Measurements from ENCODE around the gene SMS. TPM values are rescaled to one million over a fixed set of nuclear protein-coding genes. Genes with fewer than 3 reads are reported as not detected.

Gene SMS
- 10 to 100 TPM in 11 of 12 donors, not detected in 1; 58.8 to 91.6 (median 82.1) TPM for polyA plus RNA-seq (ENCODE audit: insufficient read length in 12 of 12)
- long read RNA-seq, donor 1, transcript SMS-202 (11 exons, 1,837 nt), result major isoform, 12 of 70 reads
- long read RNA-seq, donor 1, partial matches to known transcripts, result 58 of 70 reads
- long read RNA-seq, donor 1, other reads (novel, unspliced or antisense), result 0 of 70 reads
- long read RNA-seq, donor 2, transcript SMS-202 (11 exons, 1,837 nt), result major isoform, 29 of 63 reads
- long read RNA-seq, donor 2, partial matches to known transcripts, result 27 of 63 reads
- long read RNA-seq, donor 2, other reads (novel, unspliced or antisense), result 5 of 63 reads
- long read RNA-seq, donor 3, transcript SMS-202 (11 exons, 1,837 nt), result major isoform, 15 of 33 reads
- long read RNA-seq, donor 3, partial matches to known transcripts, result 18 of 33 reads
- long read RNA-seq, donor 3, other reads (novel, unspliced or antisense), result 0 of 33 reads
- long read RNA-seq, donor 4, transcript SMS-202 (11 exons, 1,837 nt), result major isoform, 10 of 19 reads
- long read RNA-seq, donor 4, partial matches to known transcripts, result 9 of 19 reads
- long read RNA-seq, donor 4, other reads (novel, unspliced or antisense), result 0 of 19 reads
- long read RNA-seq, donor 5, transcript SMS-202 (11 exons, 1,837 nt), result major isoform, 22 of 72 reads
- long read RNA-seq, donor 5, partial matches to known transcripts, result 49 of 72 reads
- long read RNA-seq, donor 5, other reads (novel, unspliced or antisense), result 0 of 72 reads
- long read RNA-seq, donor 6, transcript SMS-202 (11 exons, 1,837 nt), result major isoform, 6 of 24 reads
- long read RNA-seq, donor 6, partial matches to known transcripts, result 18 of 24 reads
- long read RNA-seq, donor 6, other reads (novel, unspliced or antisense), result 0 of 24 reads
- long read RNA-seq, donor 7, transcript SMS-202 (11 exons, 1,837 nt), result major isoform, 7 of 17 reads
- long read RNA-seq, donor 7, partial matches to known transcripts, result 10 of 17 reads
- long read RNA-seq, donor 7, other reads (novel, unspliced or antisense), result 0 of 17 reads
- long read RNA-seq, donor 8, transcript SMS-202 (11 exons, 1,837 nt), result major isoform, 23 of 46 reads
- long read RNA-seq, donor 8, partial matches to known transcripts, result 22 of 46 reads
- long read RNA-seq, donor 8, other reads (novel, unspliced or antisense), result 0 of 46 reads
- long read RNA-seq, donor 9, transcript SMS-202 (11 exons, 1,837 nt), result major isoform, 9 of 15 reads
- long read RNA-seq, donor 9, partial matches to known transcripts, result 6 of 15 reads
- long read RNA-seq, donor 9, other reads (novel, unspliced or antisense), result 0 of 15 reads
- long read RNA-seq, donor 10, transcript SMS-202 (11 exons, 1,837 nt), result major isoform, 20 of 56 reads
- long read RNA-seq, donor 10, partial matches to known transcripts, result 35 of 56 reads
- long read RNA-seq, donor 10, other reads (novel, unspliced or antisense), result 0 of 56 reads
- long read RNA-seq, donor 11, transcript SMS-202 (11 exons, 1,837 nt), result major isoform, 24 of 120 reads
- long read RNA-seq, donor 11, partial matches to known transcripts, result 96 of 120 reads
- long read RNA-seq, donor 11, other reads (novel, unspliced or antisense), result 0 of 120 reads

DNA sequence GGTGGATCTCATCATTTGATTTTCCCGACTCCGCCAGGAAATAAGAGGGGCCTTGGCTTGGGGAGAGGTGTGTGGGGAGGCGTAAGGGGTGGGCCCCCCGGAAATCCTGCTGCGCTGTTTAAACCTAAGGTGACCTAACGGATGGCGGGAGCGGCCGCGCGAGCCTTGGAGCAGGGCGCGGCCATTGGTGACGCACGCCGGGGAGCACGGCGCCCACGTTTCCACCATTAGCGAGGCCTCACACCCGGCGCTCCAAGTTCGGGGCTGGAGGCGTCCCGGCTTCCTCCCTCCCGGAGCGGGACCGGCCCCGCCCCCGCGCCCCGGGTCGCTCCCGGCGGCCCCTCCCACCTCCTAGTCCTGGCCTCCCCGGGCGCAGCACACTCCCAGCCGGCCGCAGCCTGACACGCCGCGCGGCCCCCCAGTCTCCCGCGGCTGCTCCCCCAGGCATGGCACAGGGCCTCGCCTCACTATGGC lies at the start of gene SMS:
SMS (plus strand) TSS at position 354 of the 474 bp plus-strand sequence; CDS start at position 470, 116 bp downstream.
- peak; percentile 75 for DNase-seq

DNA sequence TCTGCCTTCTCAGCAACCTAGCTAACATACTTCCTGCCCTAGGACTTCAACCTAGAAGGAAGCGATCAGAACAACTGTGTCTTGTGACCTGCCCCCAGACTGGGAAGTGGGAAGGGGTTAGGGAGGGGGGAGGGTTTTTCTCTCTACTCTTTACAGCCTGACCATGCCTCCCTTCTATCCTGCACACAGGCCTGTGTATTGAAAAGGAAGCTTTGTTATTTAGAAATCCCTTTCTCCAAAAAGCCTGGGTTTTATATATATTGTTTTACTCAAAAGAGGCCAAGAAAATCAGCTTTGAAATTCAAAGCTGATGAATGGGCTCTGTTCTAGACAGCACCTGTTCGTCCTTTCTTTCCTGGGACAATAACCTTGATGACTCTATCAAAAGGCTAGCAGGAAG lies 35.2 kb upstream of the SMS start:
- no peak for DNase-seq

DNA sequence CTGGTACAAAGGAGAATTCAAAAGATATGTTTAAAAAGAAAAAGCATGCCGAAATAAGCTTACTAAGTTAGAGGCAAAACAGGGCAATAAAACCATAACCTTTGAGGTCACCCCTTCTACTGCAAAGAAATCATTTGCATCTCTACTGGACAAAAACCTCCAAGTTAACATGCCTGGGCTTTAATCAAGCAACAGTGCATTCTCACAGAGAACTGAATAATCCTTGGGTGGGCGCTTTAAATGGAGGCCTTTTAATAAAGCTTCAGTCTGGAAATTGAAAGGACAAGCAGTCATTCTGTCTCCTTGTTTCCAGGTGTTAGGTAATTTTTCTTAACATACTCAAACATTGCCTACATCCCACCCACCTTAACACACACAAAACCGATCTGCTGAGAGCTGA lies 34.6 kb upstream of the SMS start:
- no peak for DNase-seq

DNA sequence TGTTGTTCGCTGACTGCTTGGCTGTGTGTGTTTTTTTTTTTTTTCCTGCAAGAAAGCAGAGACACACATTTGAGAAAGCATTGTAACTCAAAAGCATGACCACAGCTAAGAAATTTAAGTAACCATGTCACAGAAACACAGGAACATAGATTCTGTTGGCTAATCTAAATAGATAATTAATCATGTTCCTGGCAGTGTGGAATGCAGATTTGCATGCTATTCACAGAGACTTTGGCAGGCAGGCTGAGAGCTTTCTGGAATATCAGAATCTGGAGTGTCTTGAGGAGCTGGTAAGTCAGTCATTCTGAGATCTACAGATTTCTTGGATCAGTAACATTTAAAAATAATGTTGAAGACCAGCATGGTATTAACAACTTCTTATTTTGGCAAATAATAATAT lies 33.2 kb upstream of the SMS start:
- no peak for DNase-seq

DNA sequence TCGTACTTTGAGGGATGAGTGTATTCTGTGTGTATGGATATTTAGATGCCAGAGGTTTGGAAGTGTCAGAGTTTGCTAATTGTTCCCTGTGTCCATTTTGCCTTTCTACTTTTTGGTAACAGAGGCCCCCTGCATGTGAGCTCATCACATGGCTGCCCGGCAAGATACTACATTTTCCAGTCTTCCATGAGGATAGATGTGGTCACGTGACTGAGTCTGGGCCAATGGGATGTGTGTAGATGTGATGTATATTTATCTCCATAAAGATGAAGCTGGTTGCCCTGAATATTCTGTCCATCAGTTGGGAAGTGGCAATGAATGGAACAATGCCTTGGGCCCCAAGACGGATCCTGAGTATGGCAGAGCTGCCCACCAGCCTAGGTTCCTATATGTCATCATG lies 29.0 kb upstream of the SMS start:
- no peak for DNase-seq

DNA sequence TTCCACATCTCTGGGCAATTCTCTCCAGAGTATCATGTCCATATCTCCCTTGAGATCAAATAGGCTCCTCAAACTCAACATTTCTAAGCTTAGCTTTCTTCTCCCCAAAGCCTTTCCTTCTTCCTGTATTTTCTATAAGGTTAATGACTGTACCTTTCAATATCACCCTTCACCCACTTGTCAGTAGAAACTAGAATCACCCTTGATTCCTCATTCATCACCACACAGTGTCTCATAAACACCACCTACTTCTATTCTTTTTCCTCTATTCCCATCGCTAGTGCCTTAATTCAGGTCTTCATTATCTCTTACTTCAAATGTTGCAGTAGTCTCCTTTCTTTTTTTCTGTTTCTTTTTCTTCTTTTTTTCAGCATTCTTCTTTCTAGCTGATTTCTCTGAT lies 28.3 kb upstream of the SMS start:
- DNase-seq, result no peak

DNA sequence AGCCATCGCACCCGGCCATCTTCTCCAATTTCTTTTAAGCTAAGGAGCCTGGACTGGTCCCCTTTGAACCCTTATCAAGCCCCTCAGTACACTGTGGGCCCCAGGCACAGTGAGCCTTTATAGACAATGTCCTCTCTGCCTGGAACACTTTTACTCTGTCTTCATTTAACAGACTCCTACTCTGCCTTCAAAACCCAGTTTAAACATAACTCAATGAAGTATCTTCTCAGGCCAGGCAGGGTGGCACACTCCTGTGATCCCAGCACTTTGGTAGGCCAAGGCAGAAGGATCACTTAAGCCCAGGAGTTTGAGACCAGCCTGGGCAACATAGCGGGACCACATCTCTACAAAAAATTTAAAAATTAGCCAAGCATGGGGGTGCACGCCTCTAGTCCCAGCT lies 27.5 kb upstream of the SMS start:
- DNase-seq, result no peak

DNA sequence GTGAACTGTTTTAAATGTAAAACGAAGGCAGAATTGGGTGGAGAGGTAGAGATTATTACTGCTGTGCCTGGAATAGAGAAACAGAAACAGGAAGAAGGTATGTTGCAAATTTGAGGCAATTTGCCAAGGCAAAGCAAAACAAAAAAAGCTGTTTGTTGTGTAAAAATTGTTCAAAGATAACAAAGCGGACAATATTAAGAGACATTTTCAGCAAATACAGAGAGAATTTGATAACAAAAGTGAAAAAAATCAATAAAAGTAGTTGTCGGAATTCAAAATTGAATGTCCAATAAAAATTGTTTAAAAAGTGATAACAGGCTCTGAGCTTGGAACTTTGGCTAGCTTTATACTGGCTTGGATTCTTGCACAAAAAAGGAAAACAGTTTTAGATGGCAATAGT lies 14.4 kb upstream of the SMS start:
- no peak for DNase-seq

DNA sequence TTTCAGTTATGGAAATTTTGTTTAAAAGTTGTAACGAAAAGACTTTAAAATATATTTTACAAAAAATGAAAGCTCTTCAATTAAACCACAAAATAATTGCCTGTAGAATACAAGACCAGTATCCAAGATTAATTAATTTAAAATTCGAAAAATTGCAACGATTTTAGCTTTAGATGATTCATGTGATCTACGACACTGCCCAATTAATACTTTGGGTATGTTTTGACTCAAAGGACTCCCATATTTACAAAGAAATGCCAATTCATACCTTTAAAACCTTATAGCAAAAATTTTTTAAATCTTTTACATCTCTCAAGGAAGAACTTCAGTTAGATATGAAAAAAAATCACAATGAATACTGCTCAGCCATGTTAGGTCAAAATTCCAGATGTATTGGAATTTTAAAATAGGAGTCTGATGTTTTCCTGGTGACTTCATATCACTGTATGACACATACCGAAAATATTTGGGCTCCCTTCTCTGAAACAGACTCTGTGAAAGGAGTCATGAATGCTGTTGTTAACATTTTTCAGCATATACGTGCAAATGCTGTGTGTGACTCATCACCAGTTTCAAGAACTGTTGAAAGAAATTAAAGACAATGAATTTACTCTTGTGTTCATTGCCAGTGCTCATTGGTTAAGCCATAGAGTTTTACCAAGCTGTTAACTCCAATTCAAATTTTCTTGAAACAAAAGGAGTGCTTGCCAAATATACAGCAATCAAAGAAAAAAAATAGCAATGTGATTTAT lies 13.8 kb upstream of the SMS start:
- no peak for DNase-seq

DNA sequence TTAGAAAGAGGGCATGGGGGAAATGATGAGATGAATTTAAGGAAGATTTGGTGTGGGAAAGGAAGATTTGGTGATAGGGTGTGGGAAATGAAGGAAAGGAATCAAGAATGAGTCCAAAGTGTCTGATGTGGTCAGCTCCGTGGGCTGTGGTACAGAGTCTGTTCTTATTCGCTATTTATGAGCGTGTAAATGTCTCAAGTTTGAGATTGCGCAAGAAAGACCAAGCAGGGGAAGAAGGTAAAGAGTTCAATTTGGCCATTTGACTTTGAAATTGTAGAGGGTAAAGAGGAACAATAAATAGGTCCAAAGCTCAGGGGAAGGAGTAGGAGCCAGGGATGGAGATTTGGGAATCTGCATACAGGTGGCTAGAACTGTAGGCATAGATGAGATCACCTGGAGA lies 11.3 kb upstream of the SMS start:
- no peak for DNase-seq

DNA sequence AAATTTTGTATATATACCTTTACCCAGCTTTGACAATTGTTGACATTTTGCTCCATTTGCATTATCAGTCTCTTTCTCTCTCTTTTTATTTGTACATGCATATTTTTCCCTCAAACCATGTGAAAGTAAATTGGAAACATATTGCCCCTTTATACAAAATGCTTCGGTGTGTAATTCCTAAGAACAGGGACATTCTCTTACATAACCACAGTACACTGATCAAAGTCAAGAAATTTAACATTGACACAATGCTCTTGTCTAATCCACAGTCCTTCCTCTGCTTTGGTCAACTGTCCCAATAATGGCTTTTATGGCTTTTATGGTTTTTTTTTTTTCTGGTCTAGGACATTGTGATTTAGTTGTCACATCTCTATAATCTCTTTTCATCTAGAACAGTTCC lies 9.5 kb upstream of the SMS start:
- no peak for DNase-seq

DNA sequence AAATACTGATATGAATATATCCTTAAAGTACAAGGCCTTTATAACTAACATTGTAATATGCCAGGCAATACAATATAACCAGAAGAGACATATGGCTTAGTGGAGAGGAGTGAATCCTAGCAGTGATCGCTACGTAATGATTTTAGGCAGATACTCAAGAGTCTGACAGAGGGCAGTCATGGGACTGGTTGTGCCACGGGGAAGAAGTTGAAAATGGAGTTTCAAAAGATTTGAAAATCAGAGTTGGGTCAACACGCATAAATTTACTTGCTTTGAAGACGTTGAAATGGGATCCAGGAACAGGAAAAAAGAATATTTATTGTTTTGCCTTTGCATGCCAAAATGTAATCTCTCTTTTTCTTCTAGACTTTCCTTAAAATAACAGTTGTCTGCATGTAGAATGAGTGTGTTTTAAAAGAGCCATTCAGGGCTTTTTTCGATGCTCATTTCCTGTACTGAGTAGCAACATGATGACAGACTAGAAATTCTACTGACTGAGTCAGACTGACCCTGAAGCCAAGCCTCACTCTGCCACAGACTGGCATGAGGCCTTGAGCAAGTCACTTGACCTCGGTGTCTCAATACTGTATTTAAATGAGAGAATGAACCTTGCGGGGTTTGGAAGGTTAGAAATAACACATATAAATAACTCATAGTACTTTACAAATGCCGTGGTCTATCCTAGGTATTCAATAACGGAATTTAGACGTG lies 8.1 kb upstream of the SMS start:
- DNase-seq, result no peak

DNA sequence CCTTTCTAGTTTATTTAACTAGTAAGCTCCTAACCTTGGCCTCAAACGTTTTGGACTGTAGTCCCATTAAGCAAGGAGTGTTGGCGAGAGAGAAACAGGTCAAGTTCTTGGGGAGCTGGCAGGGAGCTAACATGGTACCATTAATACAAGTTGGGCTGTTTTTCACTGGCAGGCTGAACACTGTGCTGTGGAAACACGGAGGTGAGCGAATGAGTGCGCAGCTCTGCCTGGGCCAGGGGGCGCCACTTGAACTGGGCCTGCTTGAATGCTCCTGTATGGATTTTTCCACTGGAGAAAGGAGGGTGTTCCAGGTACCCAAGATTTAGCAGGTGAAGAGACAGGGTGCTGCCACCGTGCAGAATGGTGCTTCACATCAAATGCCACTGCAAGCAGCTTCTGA lies 7.4 kb upstream of the SMS start:
- DNase-seq, result no peak

DNA sequence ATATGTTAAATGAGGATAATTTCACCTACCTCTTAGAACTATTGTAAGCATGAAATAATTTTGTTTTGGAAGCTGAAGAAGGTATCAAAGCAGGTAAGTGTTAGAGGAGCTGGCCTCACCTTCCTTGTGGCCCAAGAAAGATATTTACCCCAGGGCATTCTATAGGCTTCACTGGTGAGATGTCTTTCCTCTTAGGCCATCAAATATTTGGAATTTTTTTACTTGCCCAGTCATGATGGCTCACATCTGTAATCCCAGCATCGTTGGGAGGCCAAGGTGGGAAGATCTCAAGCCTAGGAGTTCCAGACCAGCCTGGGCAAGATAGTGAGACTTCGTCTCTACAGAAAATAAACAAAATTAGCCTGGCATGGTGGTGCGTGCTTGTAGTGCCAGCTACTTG lies 6.1 kb upstream of the SMS start:
- no peak for DNase-seq

DNA sequence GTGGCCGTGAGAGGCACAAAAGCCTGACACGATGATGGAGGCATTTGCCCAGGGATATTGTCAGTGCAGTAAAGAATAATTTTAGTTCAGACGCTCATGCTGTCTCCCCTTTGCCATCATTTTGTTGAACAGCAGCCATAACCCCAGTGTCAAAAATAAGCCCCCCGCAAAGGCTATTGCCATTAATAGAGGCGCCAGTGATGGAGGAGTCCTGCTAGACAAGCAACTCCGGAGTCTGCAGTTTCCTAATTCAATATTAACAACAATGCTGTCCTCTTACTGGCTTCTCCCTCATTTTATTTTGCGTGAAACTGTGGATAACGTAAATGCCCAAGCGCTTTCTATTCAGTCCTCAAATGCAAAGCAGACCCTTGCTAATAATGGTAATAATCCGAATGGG lies 603 bp upstream of the SMS start:
- DNase-seq, result no peak

DNA sequence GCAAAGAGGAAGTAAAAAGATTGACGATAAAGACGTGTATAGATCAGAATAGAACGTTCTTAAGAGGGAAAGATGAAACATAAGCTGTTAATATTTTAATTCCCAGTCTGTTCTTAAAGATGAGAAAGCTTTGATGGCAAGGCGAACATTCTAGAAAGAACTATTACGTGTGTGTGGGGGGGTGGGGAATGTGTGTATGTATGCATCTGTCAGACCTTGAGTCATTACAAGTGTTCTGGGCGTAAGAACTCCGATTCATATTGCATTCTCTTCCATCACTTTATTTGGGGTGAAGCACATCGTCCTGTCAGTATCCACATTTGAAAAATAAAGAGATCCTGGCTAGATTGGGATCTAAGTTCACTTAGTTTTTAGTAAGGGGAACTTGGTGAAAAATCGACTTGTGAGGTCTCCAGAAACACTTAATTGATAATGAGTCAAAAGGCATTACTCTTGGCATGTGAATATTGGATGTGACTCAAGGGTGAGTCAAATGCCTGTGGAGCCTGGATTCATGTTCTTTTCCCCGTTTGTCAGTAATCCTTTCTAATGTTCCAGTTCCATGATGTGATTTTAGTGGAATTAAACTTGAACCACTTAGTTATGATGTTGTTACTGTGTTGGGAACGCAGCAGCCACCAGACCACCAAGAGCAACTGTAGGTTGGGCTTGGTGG lies 3.1 kb downstream of the SMS start:
- DNase-seq, result no peak

DNA sequence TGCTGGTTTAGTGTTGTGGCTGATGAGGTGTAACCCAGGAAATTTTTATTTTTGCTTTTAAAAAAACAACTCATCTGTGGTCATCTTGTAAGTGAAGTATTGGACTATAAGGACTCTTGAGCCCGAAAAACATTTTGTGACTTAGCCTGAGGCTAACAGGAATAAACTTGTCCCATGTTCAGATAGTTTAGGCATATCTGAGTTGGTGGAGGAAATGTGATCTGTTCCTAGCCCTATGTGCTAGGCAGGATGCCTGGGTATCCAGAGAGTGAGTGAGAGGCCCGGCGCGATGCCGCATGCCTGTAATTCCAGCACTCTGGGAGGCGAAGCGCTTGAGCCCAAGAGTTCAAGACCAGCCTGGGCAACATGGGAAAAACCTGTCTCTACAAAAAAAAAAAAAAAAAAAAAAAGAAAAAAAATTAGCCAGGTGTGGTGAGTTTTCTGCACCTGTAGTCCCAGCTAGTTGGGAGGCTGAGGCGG lies 3.7 kb downstream of the SMS start:
- no peak for DNase-seq

DNA sequence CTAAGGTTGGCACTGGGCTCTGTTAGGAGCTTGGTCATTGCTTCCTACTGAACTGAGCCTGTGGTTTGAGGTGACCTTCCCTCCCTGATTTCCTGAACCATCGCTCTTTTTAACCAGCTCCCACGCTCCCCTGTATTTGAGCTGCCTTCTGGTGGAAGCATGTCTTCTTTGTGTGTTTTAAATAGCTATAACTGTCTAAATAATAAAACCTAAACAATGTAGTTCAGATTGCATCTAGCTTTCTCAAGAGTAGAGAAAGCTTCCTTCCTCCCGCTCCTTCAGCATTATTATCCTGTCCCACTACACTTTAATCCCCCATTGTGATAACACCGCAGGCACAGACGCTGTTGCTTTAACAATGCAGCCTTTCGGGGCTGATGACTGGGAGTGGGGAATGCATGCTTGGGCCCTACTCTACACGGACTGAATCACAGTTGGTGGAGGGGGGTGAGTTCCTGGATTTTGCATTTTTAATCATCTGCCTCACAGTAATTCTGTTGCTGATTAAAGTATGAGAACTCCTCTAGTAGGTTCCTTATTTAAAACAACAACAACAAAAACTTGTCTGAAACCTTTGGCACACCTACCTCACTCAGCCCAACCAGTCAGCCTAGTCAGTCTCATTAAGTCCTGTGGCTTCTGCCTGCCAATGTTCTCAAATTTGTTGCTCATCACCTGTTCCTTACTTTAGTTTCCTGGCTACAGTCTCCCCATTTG lies 6.6 kb downstream of the SMS start:
- no peak for DNase-seq

DNA sequence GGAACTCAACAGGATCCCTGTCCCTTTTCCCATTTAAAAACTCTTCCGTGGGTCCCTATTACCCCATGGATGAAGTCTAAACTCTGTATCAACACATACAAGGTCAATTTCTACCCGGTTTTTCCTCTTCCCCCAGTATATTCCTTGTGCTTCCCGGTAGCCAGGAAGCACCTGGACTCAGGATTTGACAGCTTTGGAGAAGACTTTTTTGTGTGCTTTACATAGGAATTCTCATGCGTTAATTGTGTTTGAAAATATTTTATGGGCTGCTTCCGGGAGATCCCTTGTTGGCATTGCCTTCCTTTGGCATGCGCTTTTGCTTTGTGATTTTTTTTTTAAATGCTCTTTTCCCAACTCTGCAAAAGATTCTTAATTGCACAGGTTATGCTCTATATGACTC lies 7.2 kb downstream of the SMS start:
- no peak for DNase-seq

Data from muscle of arm (tissue), 14 donors.